HEK293 (cell line): ENCODE data around the gene MTX1.

Source experiments
- ELK4 ChIP-seq: IDR thresholded peaks from 2 replicates; pipeline ENCODE4 v1.6.1; 2011; ENCODE audit warnings: mild to moderate bottlenecking, low read depth, low read length, borderline replicate concordance
- GLIS1 ChIP-seq: fragments of 450-650 bp; formaldehyde crosslinking; IDR thresholded peaks from 2 replicates; pipeline ENCODE4 v1.5.1; 2016; ENCODE audit warnings: missing biosample characterization, missing genetic modification characterization
- HOXA7 ChIP-seq: sonication (generic); formaldehyde crosslinking; IDR thresholded peaks from 2 replicates; pipeline ENCODE4 v1.8.1; 2022; ENCODE audit warnings: missing genetic modification reagents, borderline replicate concordance
- KLF1 ChIP-seq: fragments of 450-650 bp; formaldehyde crosslinking; IDR thresholded peaks from 2 replicates; pipeline ENCODE4 v1.5.1; 2016; ENCODE audit warnings: missing biosample characterization, missing genetic modification characterization
- MYNN ChIP-seq: fragments of 450-650 bp; formaldehyde crosslinking; IDR thresholded peaks from 2 replicates; pipeline ENCODE4 v1.5.1; 2016; ENCODE audit warnings: missing biosample characterization, missing genetic modification characterization, borderline replicate concordance
- PATZ1 ChIP-seq: fragments of 450-650 bp; formaldehyde crosslinking; IDR thresholded peaks from 2 replicates; pipeline ENCODE4 v1.5.1; 2016; ENCODE audit warnings: missing biosample characterization, missing genetic modification characterization
- PRDM10 ChIP-seq: fragments of 450-650 bp; formaldehyde crosslinking; IDR thresholded peaks from 2 replicates; pipeline ENCODE4 v1.5.1; 2016; ENCODE audit warnings: missing biosample characterization, missing genetic modification characterization
- ZBTB8A ChIP-seq: fragments of 450-650 bp; formaldehyde crosslinking; IDR thresholded peaks from 2 replicates; pipeline ENCODE4 v1.5.1; 2016; ENCODE audit warnings: missing biosample characterization, missing genetic modification characterization
- ZFP37 ChIP-seq: fragments of 450-650 bp; formaldehyde crosslinking; IDR thresholded peaks from 2 replicates; pipeline ENCODE4 v1.5.1; 2016; ENCODE audit warnings: missing biosample characterization, missing genetic modification characterization
- ZNF133 ChIP-seq: fragments of 450-650 bp; formaldehyde crosslinking; IDR thresholded peaks from 2 replicates; pipeline ENCODE4 v1.5.1; 2016; ENCODE audit warnings: missing biosample characterization, missing genetic modification characterization
- ZNF202 ChIP-seq: fragments of 450-650 bp; formaldehyde crosslinking; IDR thresholded peaks from 2 replicates; pipeline ENCODE4 v1.5.1; 2016; ENCODE audit warnings: missing biosample characterization, missing genetic modification characterization, borderline replicate concordance
- ZNF214 ChIP-seq: fragments of 450-650 bp; formaldehyde crosslinking; IDR thresholded peaks from 2 replicates; pipeline ENCODE4 v1.5.1; 2017; ENCODE audit warnings: missing biosample characterization, mild to moderate bottlenecking, missing genetic modification characterization, borderline replicate concordance
- ZNF23 ChIP-seq: fragments of 450-650 bp; formaldehyde crosslinking; IDR thresholded peaks from 2 replicates; pipeline ENCODE4 v1.5.1; 2016; ENCODE audit warnings: missing biosample characterization, missing genetic modification characterization, borderline replicate concordance
- ZNF292 ChIP-seq: fragments of 450-650 bp; formaldehyde crosslinking; IDR thresholded peaks from 2 replicates; pipeline ENCODE4 v1.5.1; 2016; ENCODE audit warnings: low read depth, missing biosample characterization, missing genetic modification characterization, borderline replicate concordance
- ZNF473 ChIP-seq: fragments of 450-650 bp; formaldehyde crosslinking; IDR thresholded peaks from 2 replicates; pipeline ENCODE4 v1.5.1; 2017; ENCODE audit warnings: missing biosample characterization, missing genetic modification characterization
- ZNF571 ChIP-seq: fragments of 450-650 bp; formaldehyde crosslinking; IDR thresholded peaks from 2 replicates; pipeline ENCODE4 v1.5.0; 2017; ENCODE audit warnings: missing biosample characterization, missing genetic modification characterization
- ZNF580 ChIP-seq: fragments of 450-650 bp; formaldehyde crosslinking; IDR thresholded peaks from 2 replicates; pipeline ENCODE4 v1.5.1; 2016; ENCODE audit warnings: missing biosample characterization, missing genetic modification characterization
- ZNF596 ChIP-seq: fragments of 450-650 bp; IDR thresholded peaks from 2 replicates; pipeline ENCODE4 v1.5.0; 2018; ENCODE audit warnings: missing biosample characterization, mild to moderate bottlenecking, missing genetic modification characterization, moderate library complexity
- ZNF658 ChIP-seq: fragments of 450-650 bp; formaldehyde crosslinking; IDR thresholded peaks from 2 replicates; pipeline ENCODE4; 2016; ENCODE audit warnings: missing biosample characterization, missing genetic modification characterization
- ZNF701 ChIP-seq: fragments of 450-650 bp; formaldehyde crosslinking; IDR thresholded peaks from 2 replicates; pipeline ENCODE4 v1.5.1; 2016; ENCODE audit warnings: missing biosample characterization, missing genetic modification characterization
- ZNF707 ChIP-seq: fragments of 450-650 bp; formaldehyde crosslinking; IDR thresholded peaks from 2 replicates; pipeline ENCODE4 v1.5.1; 2016; ENCODE audit warnings: missing biosample characterization, missing genetic modification characterization
- ZNF76 ChIP-seq: fragments of 450-650 bp; formaldehyde crosslinking; IDR thresholded peaks from 2 replicates; pipeline ENCODE4; 2016; ENCODE audit warnings: low read depth, missing biosample characterization, missing genetic modification characterization, borderline replicate concordance
- ZNF791 ChIP-seq: fragments of 450-650 bp; formaldehyde crosslinking; IDR thresholded peaks from 2 replicates; pipeline ENCODE4 v1.5.1; 2016; ENCODE audit warnings: missing biosample characterization, missing genetic modification characterization
- TF ChIP-seq, protein P1 (sequence below): fragments of 450-650 bp; formaldehyde crosslinking; IDR thresholded peaks from 2 replicates; pipeline ENCODE4 v1.5.1; 2016; ENCODE audit warnings: missing biosample characterization, missing genetic modification characterization
- TF ChIP-seq, protein P2 (sequence below): fragments of 450-650 bp; formaldehyde crosslinking; IDR thresholded peaks from 2 replicates; pipeline ENCODE4 v1.5.1; 2016; ENCODE audit warnings: missing biosample characterization, missing genetic modification characterization

The MTX1 gene

GRCh38 chr1:155206891-155207805, 1.3 kb upstream of the MTX1 start (continued):
- TF ChIP-seq PATZ1 (tag by site-specific recombination) = no peak
- no peak for TF ChIP-seq ZNF701 (tag by site-specific recombination)
- TF ChIP-seq ZNF23 (tag by site-specific recombination) = no peak
- no peak for TF ChIP-seq ZNF707
- TF ChIP-seq, protein P1, sequence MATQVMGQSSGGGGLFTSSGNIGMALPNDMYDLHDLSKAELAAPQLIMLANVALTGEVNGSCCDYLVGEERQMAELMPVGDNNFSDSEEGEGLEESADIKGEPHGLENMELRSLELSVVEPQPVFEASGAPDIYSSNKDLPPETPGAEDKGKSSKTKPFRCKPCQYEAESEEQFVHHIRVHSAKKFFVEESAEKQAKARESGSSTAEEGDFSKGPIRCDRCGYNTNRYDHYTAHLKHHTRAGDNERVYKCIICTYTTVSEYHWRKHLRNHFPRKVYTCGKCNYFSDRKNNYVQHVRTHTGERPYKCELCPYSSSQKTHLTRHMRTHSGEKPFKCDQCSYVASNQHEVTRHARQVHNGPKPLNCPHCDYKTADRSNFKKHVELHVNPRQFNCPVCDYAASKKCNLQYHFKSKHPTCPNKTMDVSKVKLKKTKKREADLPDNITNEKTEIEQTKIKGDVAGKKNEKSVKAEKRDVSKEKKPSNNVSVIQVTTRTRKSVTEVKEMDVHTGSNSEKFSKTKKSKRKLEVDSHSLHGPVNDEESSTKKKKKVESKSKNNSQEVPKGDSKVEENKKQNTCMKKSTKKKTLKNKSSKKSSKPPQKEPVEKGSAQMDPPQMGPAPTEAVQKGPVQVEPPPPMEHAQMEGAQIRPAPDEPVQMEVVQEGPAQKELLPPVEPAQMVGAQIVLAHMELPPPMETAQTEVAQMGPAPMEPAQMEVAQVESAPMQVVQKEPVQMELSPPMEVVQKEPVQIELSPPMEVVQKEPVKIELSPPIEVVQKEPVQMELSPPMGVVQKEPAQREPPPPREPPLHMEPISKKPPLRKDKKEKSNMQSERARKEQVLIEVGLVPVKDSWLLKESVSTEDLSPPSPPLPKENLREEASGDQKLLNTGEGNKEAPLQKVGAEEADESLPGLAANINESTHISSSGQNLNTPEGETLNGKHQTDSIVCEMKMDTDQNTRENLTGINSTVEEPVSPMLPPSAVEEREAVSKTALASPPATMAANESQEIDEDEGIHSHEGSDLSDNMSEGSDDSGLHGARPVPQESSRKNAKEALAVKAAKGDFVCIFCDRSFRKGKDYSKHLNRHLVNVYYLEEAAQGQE (tag by site-specific recombination) = no peak
- no peak for TF ChIP-seq MYNN (tag by site-specific recombination)
- no peak for TF ChIP-seq HOXA7
- TF ChIP-seq ZNF596 (tag by site-specific recombination) = no peak
- no peak for TF ChIP-seq PRDM10
- no peak for TF ChIP-seq ZNF202
- no peak for TF ChIP-seq ZNF580 (tag by site-specific recombination)
- no peak for TF ChIP-seq ZNF292 (tag by site-specific recombination)
- no peak for TF ChIP-seq ELK4
- TF ChIP-seq ZNF473 (tag by site-specific recombination) = no peak
- TF ChIP-seq KLF1 = no peak
- TF ChIP-seq ZNF133 (tag by site-specific recombination) = no peak
- TF ChIP-seq ZNF76 = no peak
- TF ChIP-seq ZNF791 (tag by site-specific recombination) = no peak
- TF ChIP-seq GLIS1 (tag by site-specific recombination) = peak; percentile 75
- TF ChIP-seq ZFP37 (tag by site-specific recombination) = 0 out of 2 replicates have a peak, but pooled peaks have one; percentile 51
- no peak for TF ChIP-seq ZNF214 (tag by site-specific recombination)
- no peak for TF ChIP-seq ZNF571 (tag by site-specific recombination)
- no peak for TF ChIP-seq ZNF658 (tag by site-specific recombination)
- TF ChIP-seq, protein P2, sequence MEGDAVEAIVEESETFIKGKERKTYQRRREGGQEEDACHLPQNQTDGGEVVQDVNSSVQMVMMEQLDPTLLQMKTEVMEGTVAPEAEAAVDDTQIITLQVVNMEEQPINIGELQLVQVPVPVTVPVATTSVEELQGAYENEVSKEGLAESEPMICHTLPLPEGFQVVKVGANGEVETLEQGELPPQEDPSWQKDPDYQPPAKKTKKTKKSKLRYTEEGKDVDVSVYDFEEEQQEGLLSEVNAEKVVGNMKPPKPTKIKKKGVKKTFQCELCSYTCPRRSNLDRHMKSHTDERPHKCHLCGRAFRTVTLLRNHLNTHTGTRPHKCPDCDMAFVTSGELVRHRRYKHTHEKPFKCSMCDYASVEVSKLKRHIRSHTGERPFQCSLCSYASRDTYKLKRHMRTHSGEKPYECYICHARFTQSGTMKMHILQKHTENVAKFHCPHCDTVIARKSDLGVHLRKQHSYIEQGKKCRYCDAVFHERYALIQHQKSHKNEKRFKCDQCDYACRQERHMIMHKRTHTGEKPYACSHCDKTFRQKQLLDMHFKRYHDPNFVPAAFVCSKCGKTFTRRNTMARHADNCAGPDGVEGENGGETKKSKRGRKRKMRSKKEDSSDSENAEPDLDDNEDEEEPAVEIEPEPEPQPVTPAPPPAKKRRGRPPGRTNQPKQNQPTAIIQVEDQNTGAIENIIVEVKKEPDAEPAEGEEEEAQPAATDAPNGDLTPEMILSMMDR = peak; percentile 98
- TF ChIP-seq ZBTB8A (tag by site-specific recombination) = 0 out of 2 replicates have a peak, but pooled peaks have one; percentile 25
